Liver (tissue), 9 donors: ENCODE measurements around the gene ZNF423. TPM values are rescaled to one million over a fixed set of nuclear protein-coding genes. Genes with fewer than 3 reads are reported as not detected.

Experiments
- DNase-seq: peaks from one replicate; pipeline ENCODE4 v3.0.0-alpha.2; 2017; ENCODE audit warnings: low spot score
- H3K27ac ChIP-seq, 2 donors: one replicate each; pipeline ENCODE4 v1.7.0; 2013; ENCODE audit warnings: inconsistent platforms in 2 of 2, low read length in 2 of 2, control low read depth in 1 of 2, low read depth in 1 of 2, mild to moderate bottlenecking in 1 of 2
- H3K27me3 ChIP-seq, 4 donors: one replicate each; pipeline versions ENCODE4 v1.6.1 to v1.7.0; 2013; ENCODE audit warnings: low read length in 3 of 4, inconsistent platforms in 1 of 4, mild to moderate bottlenecking in 1 of 4, moderate library complexity in 1 of 4; ENCODE audit not compliant: control insufficient read depth in 4 of 4, insufficient read depth in 4 of 4
- H3K36me3 ChIP-seq, 4 donors: one replicate each; pipeline versions ENCODE4 v1.6.1 to v1.7.0; 2013; ENCODE audit warnings: low read length in 3 of 4, mild to moderate bottlenecking in 3 of 4, low read depth in 1 of 4, moderate library complexity in 1 of 4; ENCODE audit not compliant: control insufficient read depth in 4 of 4, insufficient read depth in 3 of 4
- H3K4me1 ChIP-seq, 4 donors: one replicate each; pipeline versions ENCODE4 v1.6.1 to v1.7.0; 2013; ENCODE audit warnings: low read length in 3 of 4, mild to moderate bottlenecking in 3 of 4, moderate library complexity in 1 of 4; ENCODE audit not compliant: control insufficient read depth in 4 of 4, insufficient read depth in 4 of 4
- H3K4me3 ChIP-seq, 3 donors: one replicate each; pipeline versions ENCODE4 v1.6.1 to v1.7.0; 2013; ENCODE audit warnings: low read length in 3 of 3, control low read depth in 1 of 3, low read depth in 1 of 3, mild to moderate bottlenecking in 1 of 3
- H3K9ac ChIP-seq, 2 donors: one replicate each; pipeline ENCODE4 v1.7.0; 2013; ENCODE audit warnings: low read length in 2 of 2, mild to moderate bottlenecking in 2 of 2, moderate library complexity in 2 of 2, control low read depth in 1 of 2, low read depth in 1 of 2
- H3K9me3 ChIP-seq, 4 donors: one replicate each; pipeline versions ENCODE4 v1.6.1 to v1.7.0; 2013; ENCODE audit warnings: low read length in 3 of 4; ENCODE audit not compliant: control insufficient read depth in 4 of 4
- ATF3 ChIP-seq: IDR thresholded peaks from 2 replicates; pipeline ENCODE4 v1.6.1; 2016; ENCODE audit warnings: antibody characterized with exemption
- CTCF ChIP-seq: fragments of 150-350 bp; IDR thresholded peaks from 2 replicates; pipeline ENCODE4 v1.5.1; 2017; ENCODE audit warnings: improper control_type of control experiment, low read depth, low read length; ENCODE audit not compliant: missing input control
- EGR1 ChIP-seq, 2 donors: IDR thresholded peaks; 2 replicates each; pipeline ENCODE4 v1.6.1; 2016 to 2018; ENCODE audit warnings: antibody characterized with exemption in 2 of 2, low read depth in 2 of 2
- FOXA1 ChIP-seq: IDR thresholded peaks from 2 replicates; pipeline ENCODE4 v1.6.1; 2016; ENCODE audit warnings: antibody characterized with exemption
- FOXA2 ChIP-seq: IDR thresholded peaks from 2 replicates; pipeline ENCODE4 v1.6.1; 2016; ENCODE audit warnings: antibody characterized with exemption
- GABPA ChIP-seq, 2 donors: IDR thresholded peaks in 1 of 2; conservative IDR thresholded peaks in 1 of 2; 2 replicates each; pipeline ENCODE4 v1.6.1; 2016; ENCODE audit warnings: antibody characterized with exemption in 2 of 2, mild to moderate bottlenecking in 1 of 2, moderate library complexity in 1 of 2
- HNF4A ChIP-seq, 2 donors: conservative IDR thresholded peaks; 2 replicates each; pipeline ENCODE4 v1.6.1; 2016; ENCODE audit warnings: antibody characterized with exemption in 2 of 2, mild to moderate bottlenecking in 2 of 2
- HNF4G ChIP-seq: IDR thresholded peaks from 2 replicates; pipeline ENCODE4 v1.6.1; 2016; ENCODE audit warnings: antibody characterized with exemption
- JUND ChIP-seq, 2 donors: IDR thresholded peaks; 2 replicates each; pipeline ENCODE4 v1.6.1; 2016; ENCODE audit warnings: antibody characterized with exemption in 2 of 2
- MAX ChIP-seq: IDR thresholded peaks from 2 replicates; pipeline ENCODE4 v1.6.1; 2016; ENCODE audit warnings: antibody characterized with exemption
- NR2F2 ChIP-seq: IDR thresholded peaks from 2 replicates; pipeline ENCODE4 v1.6.1; 2016; ENCODE audit warnings: antibody characterized with exemption
- RAD21 ChIP-seq, 2 donors: IDR thresholded peaks; 2 replicates each; pipeline ENCODE4 v1.6.1; 2016; ENCODE audit warnings: antibody characterized with exemption in 2 of 2, mild to moderate bottlenecking in 2 of 2
- REST ChIP-seq: IDR thresholded peaks from 2 replicates; pipeline ENCODE4 v1.6.1; 2016; ENCODE audit warnings: antibody characterized with exemption, mild to moderate bottlenecking
- RXRA ChIP-seq, 2 donors: IDR thresholded peaks; 2 replicates each; pipeline ENCODE4 v1.6.1; 2017 to 2018; ENCODE audit warnings: antibody characterized with exemption in 2 of 2, mild to moderate bottlenecking in 1 of 2
- SP1 ChIP-seq: IDR thresholded peaks from 2 replicates; pipeline ENCODE4 v1.6.1; 2018; ENCODE audit warnings: antibody characterized with exemption, mild to moderate bottlenecking
- TAF1 ChIP-seq: conservative IDR thresholded peaks from 2 replicates; pipeline ENCODE4 v1.6.1; 2016; ENCODE audit warnings: antibody characterized with exemption, mild to moderate bottlenecking
- YY1 ChIP-seq: IDR thresholded peaks from 2 replicates; pipeline ENCODE4 v1.6.1; 2016; ENCODE audit warnings: antibody characterized with exemption, mild to moderate bottlenecking
- ZBTB33 ChIP-seq: IDR thresholded peaks from 2 replicates; pipeline ENCODE4 v1.6.1; 2016; ENCODE audit warnings: antibody characterized with exemption
- WGBS: extraction: QIAGEN DNeasy Blood & Tissue Kit; methylation state at CpG from one replicate; pipeline ENCODE4 v1.1.7; 2013; 5-methylcytosine and 5-hydroxymethylcytosine counted together
- polyA plus RNA-seq, 2 donors: library from polyadenylated mRNA; stranded (reverse) in 1 of 2; unstranded in 1 of 2; fragments of 200-250 nt in 1 of 2; fragments of >200 nt in 1 of 2; fragmentation: Nextera tagmentation in 1 of 2; extraction: Ambion mirVana in 1 of 2; gene quantifications; one replicate each; pipeline versions ENCODE4 v1.2.1 to v1.2.3, GENCODE V29; 2013 to 2015
- total RNA-seq, 2 donors: library from RNA; depleted of rRNA; stranded (reverse); fragments of >200 nt; gene quantifications; one replicate each; pipeline ENCODE4 v1.2.3, GENCODE V29; 2014
- donor health status: healthy.
- donor health status: healthy.
- donor health status: healthy.
- donor health status: healthy.
- donor health status: healthy.

ZNF423 gene
- total and polyA plus RNA-seq, 4 donors = 0.24 to 1.6 (median 0.39) TPM

GRCh38 chr16:49466881-49467280, 389.0 kb downstream of the ZNF423 start:
- Histone ChIP-seq H3K4me3 (no peak overlapping the region), H3K9me3 (no peaks in the 10 kb centered on the region), H3K27ac (no peak overlapping the region), H3K9ac (no peak overlapping the region), H3K4me1 (peaks cover 0 to 7% (median 1%) of the 10 kb centered on the region in 4 donors), H3K36me3 (no peaks in the 10 kb centered on the region), H3K27me3 (no peaks in the 10 kb centered on the region)
- DNase-seq = peak; percentile 12
- 91% methylated on average over 1 of the region's 1 CpG for WGBS
- TF ChIP-seq YY1 (no peak), FOXA1 (no peak), FOXA2 (no peak), JUND (IDR thresholded peaks at IDR 0.05) (no peak), RAD21 (IDR thresholded peaks at IDR 0.05) (no peak), GABPA (IDR thresholded peaks at IDR 0.05 in 1 of 2, conservative IDR thresholded peaks at IDR 0.05 in 1 of 2) (no peak), HNF4G (no peak), NR2F2 (no peak), REST (no peak), CTCF (no peak), TAF1 (no peak), HNF4A (conservative IDR thresholded peaks at IDR 0.05) (no peak), RXRA (IDR thresholded peaks at IDR 0.05) (no peak), SP1 (no peak), MAX (no peak), ZBTB33 (no peak), EGR1 (IDR thresholded peaks at IDR 0.05; ENCODE audit: low read depth in 2 of 2) (no peak), ATF3 (no peak)

- Histone ChIP-seq H3K9me3 (no peaks in the 10 kb centered on the region), H3K27me3 (no peaks in the 10 kb centered on the region), H3K9ac (no peak overlapping the region), H3K4me1 (peaks cover 0 to 7% (median 1%) of the 10 kb centered on the region in 4 donors), H3K36me3 (no peaks in the 10 kb centered on the region), H3K4me3 (no peak overlapping the region), H3K27ac (no peak overlapping the region)
- DNase-seq = peak; percentile 10
- WGBS = 96% methylated on average over 4 of the region's 4 CpGs
- TF ChIP-seq EGR1 (IDR thresholded peaks at IDR 0.05; ENCODE audit: low read depth in 2 of 2) (no peak), RAD21 (IDR thresholded peaks at IDR 0.05) (no peak), NR2F2 (no peak), TAF1 (no peak), ZBTB33 (no peak), MAX (no peak), HNF4G (no peak), GABPA (IDR thresholded peaks at IDR 0.05 in 1 of 2, conservative IDR thresholded peaks at IDR 0.05 in 1 of 2) (no peak), RXRA (IDR thresholded peaks at IDR 0.05) (no peak), CTCF (no peak), HNF4A (conservative IDR thresholded peaks at IDR 0.05) (no peak), ATF3 (no peak)
These were observed 389.4 kb downstream of the ZNF423 start for GRCh38 chr16:49466529-49466831.
